WTC11 (cell line): ENCODE data around the gene TMEM63B. TPM values are rescaled to one million over a fixed set of nuclear protein-coding genes. Genes with fewer than 3 reads are reported as not detected.

ENCODE experiments used
- ATAC-seq: fragments of 200-7000 bp; cut with Tn5 transposase; 2 replicates; pipeline ENCODE4 v1.10.0; 2021; ENCODE audit warnings: mild to moderate bottlenecking, moderate library complexity
- CTCF ChIA-PET: fragments of 300-600 bp; sonication (Branson Sonifier 250); formaldehyde crosslinking; loops from one replicate; lab custom pipeline; 2021; ENCODE audit warnings: antibody characterized with exemption; lab: Charles Lee
- POLR2A ChIA-PET: fragments of 350-600 bp; sonication (Branson Sonifier 250); formaldehyde crosslinking; loops from one replicate; lab custom pipeline; 2021; ENCODE audit warnings: antibody characterized with exemption; lab: Charles Lee
- DNase-seq: peaks from one replicate; pipeline ENCODE4 v3.0.0; 2021; ENCODE audit warnings: low spot score
- H3K27ac Mint-ChIP-seq: 2 replicates; pipeline ENCODE4 v1.8.0; 2021; ENCODE audit warnings: mixed read lengths
- H3K27me3 Mint-ChIP-seq: 2 replicates; pipeline ENCODE4 v1.8.0; 2021; ENCODE audit warnings: low read depth, mild to moderate bottlenecking, moderate library complexity, mixed read lengths
- H3K36me3 Mint-ChIP-seq: 2 replicates; pipeline ENCODE4 v1.8.0; 2021; ENCODE audit warnings: mixed read lengths
- H3K4me1 Mint-ChIP-seq: 2 replicates; pipeline ENCODE4 v1.8.0; 2022; ENCODE audit warnings: mixed read lengths
- H3K4me3 Mint-ChIP-seq: 2 replicates; pipeline ENCODE4 v1.8.0; 2021; ENCODE audit warnings: mild to moderate bottlenecking, moderate library complexity, mixed read lengths
- H3K9me3 Mint-ChIP-seq: 2 replicates; pipeline ENCODE4 v1.8.0; 2021; ENCODE audit warnings: mixed read lengths
- ATF6 ChIP-seq: sonication (generic); formaldehyde crosslinking; IDR thresholded peaks from 2 replicates; pipeline ENCODE4 v1.8.1; 2023; ENCODE audit warnings: mild to moderate bottlenecking, missing genetic modification reagents
- CREM ChIP-seq: sonication (generic); formaldehyde crosslinking; IDR thresholded peaks from 2 replicates; pipeline ENCODE4 v1.8.1; 2022; ENCODE audit warnings: mild to moderate bottlenecking, missing genetic modification reagents, moderate library complexity
- ESRRA ChIP-seq: sonication (generic); formaldehyde crosslinking; IDR thresholded peaks from 2 replicates; pipeline ENCODE4 v1.8.1; 2022; ENCODE audit warnings: mild to moderate bottlenecking, missing genetic modification reagents, borderline replicate concordance
- FOXJ3 ChIP-seq: sonication (generic); formaldehyde crosslinking; IDR thresholded peaks from 2 replicates; pipeline ENCODE4 v1.9.0; 2021; ENCODE audit warnings: missing genetic modification reagents, mild to moderate bottlenecking, borderline replicate concordance
- FOXP4 ChIP-seq: sonication (generic); formaldehyde crosslinking; IDR thresholded peaks from 2 replicates; pipeline ENCODE4 v1.8.0; 2022; ENCODE audit warnings: mild to moderate bottlenecking, missing genetic modification reagents
- HMGA2 ChIP-seq: fragments of 250-450 bp; sonication (Bioruptor Pico); IDR thresholded peaks from 2 replicates; pipeline ENCODE4 v1.4.0; 2021; ENCODE audit warnings: mild to moderate bottlenecking, moderate library complexity
- HMGXB4 ChIP-seq: sonication (generic); formaldehyde crosslinking; IDR thresholded peaks from 2 replicates; pipeline ENCODE4 v1.8.1; 2023; ENCODE audit warnings: mild to moderate bottlenecking, moderate library complexity, missing genetic modification reagents
- JUN ChIP-seq: sonication (generic); formaldehyde crosslinking; IDR thresholded peaks from 2 replicates; pipeline ENCODE4 v1.8.0; 2023; ENCODE audit warnings: mild to moderate bottlenecking, missing genetic modification reagents
- NR3C1 ChIP-seq: sonication (generic); formaldehyde crosslinking; conservative IDR thresholded peaks from 2 replicates; pipeline ENCODE4 v1.8.1; 2023; ENCODE audit warnings: low read depth, mild to moderate bottlenecking, missing genetic modification reagents
- PRDM15 ChIP-seq: sonication (generic); formaldehyde crosslinking; IDR thresholded peaks from 2 replicates; pipeline ENCODE4 v1.8.0; 2022; ENCODE audit warnings: missing genetic modification reagents
- RORB ChIP-seq: fragments of 250-450 bp; sonication (Bioruptor Pico); IDR thresholded peaks from 2 replicates; pipeline ENCODE4 v1.9.0; 2021; ENCODE audit warnings: mild to moderate bottlenecking
- TP53 ChIP-seq: sonication (generic); formaldehyde crosslinking; IDR thresholded peaks from 2 replicates; pipeline ENCODE4 v1.8.1; 2023; ENCODE audit warnings: mild to moderate bottlenecking, missing genetic modification reagents
- ZNF121 ChIP-seq: sonication (generic); formaldehyde crosslinking; IDR thresholded peaks from 2 replicates; pipeline ENCODE4 v1.8.0; 2023; ENCODE audit warnings: missing genetic modification reagents
- ZNF232 ChIP-seq: sonication (generic); formaldehyde crosslinking; IDR thresholded peaks from 2 replicates; pipeline ENCODE4 v1.8.0; 2022; ENCODE audit warnings: mild to moderate bottlenecking, missing genetic modification reagents
- ZNF423 ChIP-seq: fragments of 250-450 bp; sonication (Bioruptor Pico); IDR thresholded peaks from 2 replicates; pipeline ENCODE4 v2.1.2; 2022; ENCODE audit warnings: mild to moderate bottlenecking, moderate library complexity
- total RNA-seq: library from RNA; stranded (reverse); gene quantifications from 3 replicates; pipeline ENCODE4 v1.2.3, GENCODE V29; 2021
- TF ChIP-seq, protein P1 (sequence below): fragments of 200-600 bp; IDR thresholded peaks from 2 replicates; pipeline ENCODE4 v1.8.0; 2022; ENCODE audit warnings: antibody characterized with exemption
- TF ChIP-seq, protein P2 (sequence below): sonication (generic); formaldehyde crosslinking; IDR thresholded peaks from 2 replicates; pipeline ENCODE4 v1.8.1; 2022; ENCODE audit warnings: missing genetic modification reagents, borderline replicate concordance
- TF ChIP-seq, protein P3 (sequence below): fragments of 250-450 bp; sonication (Bioruptor Pico); IDR thresholded peaks from 2 replicates; pipeline ENCODE4 v2.1.2; 2022; ENCODE audit warnings: mild to moderate bottlenecking, moderate library complexity

TMEM63B gene
- total RNA-seq, 1 experiment from 2014 or later = 72.8 TPM

GRCh38 chr6:44179072-44179536 lies 51.8 kb downstream of the TMEM63B start:
- Mint-ChIP-seq H3K27me3 (no peaks in the 10 kb centered on the region), H3K36me3 (no peaks in the 10 kb centered on the region), H3K4me3 (no peak overlapping the region), H3K9me3 (no peaks in the 10 kb centered on the region), H3K27ac (no peak overlapping the region), H3K4me1 (peaks cover 18% of the 10 kb centered on the region)
- no peak for ATAC-seq
- POLR2A ChIA-PET = no interaction called here
- TF ChIP-seq, protein P1, sequence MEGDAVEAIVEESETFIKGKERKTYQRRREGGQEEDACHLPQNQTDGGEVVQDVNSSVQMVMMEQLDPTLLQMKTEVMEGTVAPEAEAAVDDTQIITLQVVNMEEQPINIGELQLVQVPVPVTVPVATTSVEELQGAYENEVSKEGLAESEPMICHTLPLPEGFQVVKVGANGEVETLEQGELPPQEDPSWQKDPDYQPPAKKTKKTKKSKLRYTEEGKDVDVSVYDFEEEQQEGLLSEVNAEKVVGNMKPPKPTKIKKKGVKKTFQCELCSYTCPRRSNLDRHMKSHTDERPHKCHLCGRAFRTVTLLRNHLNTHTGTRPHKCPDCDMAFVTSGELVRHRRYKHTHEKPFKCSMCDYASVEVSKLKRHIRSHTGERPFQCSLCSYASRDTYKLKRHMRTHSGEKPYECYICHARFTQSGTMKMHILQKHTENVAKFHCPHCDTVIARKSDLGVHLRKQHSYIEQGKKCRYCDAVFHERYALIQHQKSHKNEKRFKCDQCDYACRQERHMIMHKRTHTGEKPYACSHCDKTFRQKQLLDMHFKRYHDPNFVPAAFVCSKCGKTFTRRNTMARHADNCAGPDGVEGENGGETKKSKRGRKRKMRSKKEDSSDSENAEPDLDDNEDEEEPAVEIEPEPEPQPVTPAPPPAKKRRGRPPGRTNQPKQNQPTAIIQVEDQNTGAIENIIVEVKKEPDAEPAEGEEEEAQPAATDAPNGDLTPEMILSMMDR = no peak
- no peak for TF ChIP-seq HMGXB4 (CRISPR knock-in tag)
- TF ChIP-seq, protein P2, sequence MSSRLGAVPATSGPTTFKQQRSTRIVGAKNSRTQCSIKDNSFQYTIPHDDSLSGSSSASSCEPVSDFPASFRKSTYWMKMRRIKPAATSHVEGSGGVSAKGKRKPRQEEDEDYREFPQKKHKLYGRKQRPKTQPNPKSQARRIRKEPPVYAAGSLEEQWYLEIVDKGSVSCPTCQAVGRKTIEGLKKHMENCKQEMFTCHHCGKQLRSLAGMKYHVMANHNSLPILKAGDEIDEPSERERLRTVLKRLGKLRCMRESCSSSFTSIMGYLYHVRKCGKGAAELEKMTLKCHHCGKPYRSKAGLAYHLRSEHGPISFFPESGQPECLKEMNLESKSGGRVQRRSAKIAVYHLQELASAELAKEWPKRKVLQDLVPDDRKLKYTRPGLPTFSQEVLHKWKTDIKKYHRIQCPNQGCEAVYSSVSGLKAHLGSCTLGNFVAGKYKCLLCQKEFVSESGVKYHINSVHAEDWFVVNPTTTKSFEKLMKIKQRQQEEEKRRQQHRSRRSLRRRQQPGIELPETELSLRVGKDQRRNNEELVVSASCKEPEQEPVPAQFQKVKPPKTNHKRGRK = no peak
- TF ChIP-seq PRDM15 = no peak
- TF ChIP-seq ATF6 (CRISPR knock-in tag) = no peak
- TF ChIP-seq ESRRA = no peak
- no peak for TF ChIP-seq ZNF232
- no peak for TF ChIP-seq ZNF423
- no peak for DNase-seq
- CTCF ChIA-PET = no interaction called here

- Mint-ChIP-seq H3K4me3 (no peak overlapping the region), H3K27me3 (no peaks in the 10 kb centered on the region), H3K36me3 (no peaks in the 10 kb centered on the region), H3K9me3 (no peaks in the 10 kb centered on the region), H3K27ac (no peak overlapping the region), H3K4me1 (peaks cover 21% of the 10 kb centered on the region)
- no peak for ATAC-seq
- ChIA-PET CTCF (interaction anchor here (0.9 kb wide), 1 partner anchor 83 kb away, joined by 3 read pairs; no protein-coding TSS in a partner anchor), POLR2A (interaction anchor here (0.6 kb wide), 1 partner anchor 18 kb away, joined by 6 read pairs; no protein-coding TSS in a partner anchor)
- DNase-seq = no peak
- TF ChIP-seq JUN (no peak), NR3C1 (CRISPR knock-in tag) (no peak), HMGA2 (CRISPR knock-in tag) (no peak), ZNF121 (no peak), TP53 (CRISPR knock-in tag) (no peak), FOXP4 (CRISPR knock-in tag) (no peak), FOXJ3 (CRISPR knock-in tag) (no peak), CREM (CRISPR knock-in tag) (no peak), RORB (CRISPR knock-in tag) (no peak)
- TF ChIP-seq, protein P3, sequence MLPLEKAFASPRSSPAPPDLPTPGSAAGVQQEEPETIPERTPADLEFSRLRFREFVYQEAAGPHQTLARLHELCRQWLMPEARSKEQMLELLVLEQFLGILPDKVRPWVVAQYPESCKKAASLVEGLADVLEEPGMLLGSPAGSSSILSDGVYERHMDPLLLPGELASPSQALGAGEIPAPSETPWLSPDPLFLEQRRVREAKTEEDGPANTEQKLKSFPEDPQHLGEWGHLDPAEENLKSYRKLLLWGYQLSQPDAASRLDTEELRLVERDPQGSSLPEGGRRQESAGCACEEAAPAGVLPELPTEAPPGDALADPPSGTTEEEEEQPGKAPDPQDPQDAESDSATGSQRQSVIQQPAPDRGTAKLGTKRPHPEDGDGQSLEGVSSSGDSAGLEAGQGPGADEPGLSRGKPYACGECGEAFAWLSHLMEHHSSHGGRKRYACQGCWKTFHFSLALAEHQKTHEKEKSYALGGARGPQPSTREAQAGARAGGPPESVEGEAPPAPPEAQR (CRISPR knock-in tag) = no peak
These were observed 52.3 kb downstream of the TMEM63B start for GRCh38 chr6:44179648-44180047.
